H9 (cell line): Measurements from ENCODE around the gene TMEM135. TPM values are rescaled to one million over a fixed set of nuclear protein-coding genes. Genes with fewer than 3 reads are reported as not detected.

Experiments used
- DNase-seq: peaks from one replicate; pipeline ENCODE4 v3.0.0-alpha.2; 2017
- H2AFZ ChIP-seq: one replicate; pipeline ENCODE4 v1.6.1; 2013; ENCODE audit warnings: mild to moderate bottlenecking, low read length, control low read depth, moderate library complexity
- H2AK5ac ChIP-seq: 2 replicates; pipeline ENCODE4 v1.6.1; 2013; ENCODE audit warnings: low read length, control low read depth, mixed read lengths; ENCODE audit not compliant: insufficient read length
- H2BK120ac ChIP-seq: one replicate; pipeline ENCODE4 v1.6.1; 2013; ENCODE audit warnings: low read depth, mild to moderate bottlenecking, low read length, control low read depth, inconsistent platforms; ENCODE audit not compliant: poor library complexity, severe bottlenecking
- H2BK12ac ChIP-seq: 2 replicates; pipeline ENCODE4 v1.6.1; 2013; ENCODE audit warnings: low read length, control low read depth, mixed read lengths, low read depth; ENCODE audit not compliant: insufficient read length
- H2BK15ac ChIP-seq: 2 replicates; pipeline ENCODE4 v1.6.1; 2013; ENCODE audit warnings: low read depth, low read length, control low read depth
- H2BK20ac ChIP-seq: one replicate; pipeline ENCODE4 v1.6.1; 2013; ENCODE audit warnings: low read depth, mild to moderate bottlenecking, low read length, control low read depth, inconsistent platforms; ENCODE audit not compliant: poor library complexity, severe bottlenecking
- H2BK5ac ChIP-seq: 2 replicates; pipeline ENCODE4 v1.6.1; 2013; ENCODE audit warnings: low read length, control low read depth, mixed read lengths; ENCODE audit not compliant: insufficient read length
- H3K14ac ChIP-seq: 2 replicates; pipeline ENCODE4 v1.6.1; 2013; ENCODE audit warnings: low read length, control low read depth; ENCODE audit not compliant: insufficient read depth
- H3K18ac ChIP-seq: 2 replicates; pipeline ENCODE4 v1.6.1; 2013; ENCODE audit warnings: low read depth, mild to moderate bottlenecking, mixed read lengths, low read length, control low read depth; ENCODE audit not compliant: insufficient read length
- H3K23ac ChIP-seq: 2 replicates; pipeline ENCODE4 v1.6.1; 2013; ENCODE audit warnings: low read length, control low read depth, mixed read lengths, low read depth; ENCODE audit not compliant: insufficient read length
- H3K23me2 ChIP-seq: 2 replicates; pipeline ENCODE4 v1.6.1; 2013; ENCODE audit warnings: low read depth, mild to moderate bottlenecking, mixed read lengths, low read length, control low read depth; ENCODE audit not compliant: insufficient read length, poor library complexity, severe bottlenecking
- H3K27ac ChIP-seq: 2 replicates; pipeline ENCODE4 v1.5.1; 2013; ENCODE audit warnings: low read length, control low read depth, mixed read lengths, low read depth; ENCODE audit not compliant: insufficient read length
- H3K27me3 ChIP-seq: 2 replicates; pipeline ENCODE4 v1.6.1; 2013; ENCODE audit warnings: low read length, control low read depth, inconsistent platforms; ENCODE audit not compliant: insufficient read depth
- H3K4ac ChIP-seq: 2 replicates; pipeline ENCODE4 v1.6.1; 2013; ENCODE audit warnings: low read depth, mild to moderate bottlenecking, control low read depth, inconsistent platforms, low read length, moderate library complexity
- H3K4me1 ChIP-seq: 2 replicates; pipeline ENCODE4 v1.6.1; 2013; ENCODE audit warnings: low read length, control low read depth, inconsistent platforms; ENCODE audit not compliant: insufficient read depth
- H3K4me2 ChIP-seq: 2 replicates; pipeline ENCODE4 v1.6.1; 2013; ENCODE audit warnings: low read length, control low read depth, mixed read lengths; ENCODE audit not compliant: insufficient read length, insufficient read depth
- H3K56ac ChIP-seq: 2 replicates; pipeline ENCODE4 v1.6.1; 2013; ENCODE audit warnings: low read depth, mild to moderate bottlenecking, mixed read lengths, low read length, control low read depth; ENCODE audit not compliant: insufficient read length
- H3K79me1 ChIP-seq: 2 replicates; pipeline ENCODE4 v1.6.1; 2013; ENCODE audit warnings: low read depth, mild to moderate bottlenecking, moderate library complexity, low read length, control low read depth, inconsistent platforms; ENCODE audit not compliant: insufficient read depth, poor library complexity, severe bottlenecking
- H3K79me2 ChIP-seq: 2 replicates; pipeline ENCODE4 v1.6.1; 2013; ENCODE audit warnings: low read length, control low read depth, inconsistent platforms; ENCODE audit not compliant: insufficient read depth
- H3K9ac ChIP-seq: 2 replicates; pipeline ENCODE4 v1.6.1; 2013; ENCODE audit warnings: low read length, control low read depth, mixed read lengths; ENCODE audit not compliant: insufficient read length; ENCODE audit errors: extremely low read depth
- H3K9me3 ChIP-seq: one replicate; pipeline ENCODE4 v1.6.1; 2013; ENCODE audit warnings: low read depth, low read length, inconsistent platforms; ENCODE audit not compliant: control insufficient read depth
- H3T11ph ChIP-seq: one replicate; pipeline ENCODE4 v1.6.1; 2013; ENCODE audit warnings: mild to moderate bottlenecking, low read length, control low read depth, inconsistent platforms
- H4K20me1 ChIP-seq: one replicate; pipeline ENCODE4 v1.6.1; 2013; ENCODE audit not compliant: control insufficient read depth, insufficient read length, insufficient read depth
- H4K5ac ChIP-seq: 2 replicates; pipeline ENCODE4 v1.6.1; 2013; ENCODE audit warnings: low read depth, mild to moderate bottlenecking, mixed read lengths, low read length, control low read depth; ENCODE audit not compliant: insufficient read length
- H4K8ac ChIP-seq: replicated peaks from 2 replicates; pipeline ENCODE4 v1.6.1; 2013; ENCODE audit warnings: low read length, control low read depth, mixed read lengths, low read depth; ENCODE audit not compliant: insufficient read length
- H4K91ac ChIP-seq: 2 replicates; pipeline ENCODE4 v1.6.1; 2013; ENCODE audit warnings: low read depth, mild to moderate bottlenecking, moderate library complexity, mixed read lengths, low read length, control low read depth; ENCODE audit not compliant: insufficient read length
- H3K27ac Mint-ChIP-seq, 3 experiments: 2 replicates in 2 of 3; 3 replicates in 1 of 3; pipeline ENCODE4 v1.8.0; 2020 to 2021; ENCODE audit warnings: mixed read lengths in 3 of 3, mild to moderate bottlenecking in 1 of 3, moderate library complexity in 1 of 3
- H3K27me3 Mint-ChIP-seq: 2 replicates; pipeline ENCODE4 v1.8.0; 2021; ENCODE audit warnings: low read depth, mild to moderate bottlenecking, moderate library complexity, mixed read lengths
- H3K36me3 Mint-ChIP-seq, 3 experiments: 2 replicates in 2 of 3; 3 replicates in 1 of 3; pipeline ENCODE4 v1.8.0; 2020 to 2021; ENCODE audit warnings: low read depth in 3 of 3, mixed read lengths in 3 of 3; ENCODE audit not compliant: insufficient read depth in 1 of 3
- H3K4me1 Mint-ChIP-seq, 2 experiments: 2 replicates each; pipeline ENCODE4 v1.8.0; 2020; ENCODE audit warnings: mixed read lengths in 2 of 2
- H3K4me3 Mint-ChIP-seq, 2 experiments: 2 replicates in 1 of 2; 3 replicates in 1 of 2; pipeline ENCODE4 v1.8.0; 2020 to 2021; ENCODE audit warnings: mild to moderate bottlenecking in 2 of 2, mixed read lengths in 2 of 2, moderate library complexity in 1 of 2
- H3K9me3 Mint-ChIP-seq, 2 experiments: 2 replicates in 1 of 2; 3 replicates in 1 of 2; pipeline ENCODE4 v1.8.0; 2020; ENCODE audit warnings: mild to moderate bottlenecking in 2 of 2, mixed read lengths in 2 of 2, moderate library complexity in 1 of 2
- WGBS: extraction: QIAGEN DNeasy Blood & Tissue Kit; methylation state at CpG from one replicate; pipeline ENCODE4 v1.1.7; 2013; ENCODE audit warnings: missing lambda C conversion rate, low lambda C conversion rate, mixed read lengths; ENCODE audit not compliant: insufficient read length; ENCODE audit errors: extremely low coverage; 5-methylcytosine and 5-hydroxymethylcytosine counted together
- total RNA-seq: library from RNA; stranded (reverse); gene quantifications from 2 replicates; pipeline ENCODE4 v1.2.1, GENCODE V29; 2021
- TF ChIP-seq, protein P1 (sequence below): fragments of 200-600 bp; sonication (generic); conservative IDR thresholded peaks from 3 replicates; pipeline ENCODE4 v1.8.0; 2021; ENCODE audit warnings: antibody characterized with exemption, mild to moderate bottlenecking

Gene TMEM135
- total RNA-seq, 1 experiment from 2014 or later: 25.2 TPM

DNA sequence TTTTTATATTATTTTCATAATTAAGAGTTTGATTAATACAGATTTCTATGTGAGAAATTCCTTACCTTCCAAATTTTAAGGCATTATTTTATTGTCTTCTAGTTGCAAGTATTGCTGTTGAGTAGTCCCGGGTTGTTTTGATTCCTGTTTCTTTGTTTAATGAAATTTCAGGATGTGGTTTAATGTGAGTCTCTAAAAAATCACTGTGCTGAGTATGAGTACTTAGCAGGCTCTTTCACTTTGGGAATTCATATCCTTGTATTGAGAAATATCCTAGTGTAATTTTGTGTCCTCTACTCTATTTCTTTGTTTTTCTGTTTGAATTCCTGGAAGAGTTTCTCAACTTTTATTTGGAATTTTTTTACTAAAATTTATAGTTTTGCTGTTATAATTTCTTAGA lies 113.2 kb downstream of the TMEM135 start:
- no peak overlapping the region for H3K4me2 ChIP-seq

More for the DNA sequence above, 113.2 kb downstream of the TMEM135 start:
- H3K27ac Mint-ChIP-seq: peak overlapping the region in 1 of 3 experiments; percentile 16; a peak in 1 of 7 replicates
- H2BK15ac ChIP-seq: no peak overlapping the region
- H3K9me3 Mint-ChIP-seq: no peaks in the 10 kb centered on the region
- no peaks in the 10 kb centered on the region for H3K36me3 Mint-ChIP-seq
- no peak overlapping the region for H2BK120ac ChIP-seq
- no peak overlapping the region for H3K18ac ChIP-seq
- no peaks in the 10 kb centered on the region for H3K23me2 ChIP-seq
- H3K4me3 Mint-ChIP-seq: no peak overlapping the region
- no peak overlapping the region for H3K23ac ChIP-seq
- WGBS: no CpG with 5 or more reads among the region's 1 CpG
- H2BK12ac ChIP-seq: no peak overlapping the region
- no peaks in the 10 kb centered on the region for H3K79me1 ChIP-seq
- H3K56ac ChIP-seq: no peak overlapping the region
- DNase-seq: no peak
- H4K20me1 ChIP-seq: no peaks in the 10 kb centered on the region
- no peaks in the 10 kb centered on the region; the same call in 1 of the 2 replicates for H3K4me1 ChIP-seq
- H2BK5ac ChIP-seq: no peak overlapping the region
- no peak overlapping the region for H4K5ac ChIP-seq
- no peak overlapping the region for H2AK5ac ChIP-seq
- H3K9ac ChIP-seq: no peak overlapping the region
- H3K27me3 ChIP-seq: no peaks in the 10 kb centered on the region
- no peak overlapping the region for H4K91ac ChIP-seq
- no peak overlapping the region for H4K8ac ChIP-seq
- TF ChIP-seq, protein P1, sequence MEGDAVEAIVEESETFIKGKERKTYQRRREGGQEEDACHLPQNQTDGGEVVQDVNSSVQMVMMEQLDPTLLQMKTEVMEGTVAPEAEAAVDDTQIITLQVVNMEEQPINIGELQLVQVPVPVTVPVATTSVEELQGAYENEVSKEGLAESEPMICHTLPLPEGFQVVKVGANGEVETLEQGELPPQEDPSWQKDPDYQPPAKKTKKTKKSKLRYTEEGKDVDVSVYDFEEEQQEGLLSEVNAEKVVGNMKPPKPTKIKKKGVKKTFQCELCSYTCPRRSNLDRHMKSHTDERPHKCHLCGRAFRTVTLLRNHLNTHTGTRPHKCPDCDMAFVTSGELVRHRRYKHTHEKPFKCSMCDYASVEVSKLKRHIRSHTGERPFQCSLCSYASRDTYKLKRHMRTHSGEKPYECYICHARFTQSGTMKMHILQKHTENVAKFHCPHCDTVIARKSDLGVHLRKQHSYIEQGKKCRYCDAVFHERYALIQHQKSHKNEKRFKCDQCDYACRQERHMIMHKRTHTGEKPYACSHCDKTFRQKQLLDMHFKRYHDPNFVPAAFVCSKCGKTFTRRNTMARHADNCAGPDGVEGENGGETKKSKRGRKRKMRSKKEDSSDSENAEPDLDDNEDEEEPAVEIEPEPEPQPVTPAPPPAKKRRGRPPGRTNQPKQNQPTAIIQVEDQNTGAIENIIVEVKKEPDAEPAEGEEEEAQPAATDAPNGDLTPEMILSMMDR: no peak
- no peak overlapping the region for H2BK20ac ChIP-seq
- H3K79me2 ChIP-seq: no peaks in the 10 kb centered on the region
- no peak overlapping the region for H3K4ac ChIP-seq
- no peak overlapping the region for H3T11ph ChIP-seq
- H3K14ac ChIP-seq: no peak overlapping the region
- peaks cover 19 to 28% of the 10 kb centered on the region in 2 experiments for H3K4me1 Mint-ChIP-seq
- H3K9me3 ChIP-seq: no peaks in the 10 kb centered on the region
- no peaks in the 10 kb centered on the region for H3K27me3 Mint-ChIP-seq
- no peak overlapping the region for H3K27ac ChIP-seq
- no peak overlapping the region for H2AFZ ChIP-seq
